Measurements from ENCODE around the gene ASTE1. TPM values are rescaled to one million over a fixed set of nuclear protein-coding genes. Genes with fewer than 3 reads are reported as not detected.
"Not testable (repeated sequence)": the region's sequence is repeated elsewhere in the genome, so short reads cannot be mapped to it uniquely, and the experiment has no call there.

ASTE1 gene
- total RNA-seq = 10 to 100 TPM; 12.8 TPM

- ChIA-PET CTCF (interaction anchor here (0.9 to 2.5 kb wide), 5 partner anchors 9 to 477 kb away, joined by 3 to 14 read pairs (median 4); partner anchors contain the start of genes ATP2C1 and NUDT16), POLR2A (interaction anchor here (0.7 to 5.7 kb wide), 17 partner anchors 10 to 1391 kb away, joined by 3 to 55 read pairs (median 6); partner anchors contain the start of genes ATP2C1, DNAJC13, NUDT16 and PIK3R4)
- Mint-ChIP-seq H3K27ac (peak within 1 kb of the TSS; percentile 87), H3K36me3 (ENCODE audit: low read depth) (peaks cover 29% of the 10 kb centered on the region), H3K9me3 (no peaks in the 10 kb centered on the region), H3K27me3 (no peaks in the 10 kb centered on the region), H3K4me1 (peaks cover 37% of the 10 kb centered on the region), H3K4me3 (peak within 1 kb of the TSS; percentile 90)
- peak; percentile 93 for DNase-seq
These were observed at the start of gene ASTE1, which contains the start of gene NEK11 for GRCh38 chr3:131026321-131027151. ASTE1 (minus strand) TSS chr3:131026825; CDS start chr3:131025306, 1,519 bp downstream. NEK11 (plus strand) TSS chr3:131026877; CDS start chr3:131029709, 2,832 bp downstream.

DNA sequence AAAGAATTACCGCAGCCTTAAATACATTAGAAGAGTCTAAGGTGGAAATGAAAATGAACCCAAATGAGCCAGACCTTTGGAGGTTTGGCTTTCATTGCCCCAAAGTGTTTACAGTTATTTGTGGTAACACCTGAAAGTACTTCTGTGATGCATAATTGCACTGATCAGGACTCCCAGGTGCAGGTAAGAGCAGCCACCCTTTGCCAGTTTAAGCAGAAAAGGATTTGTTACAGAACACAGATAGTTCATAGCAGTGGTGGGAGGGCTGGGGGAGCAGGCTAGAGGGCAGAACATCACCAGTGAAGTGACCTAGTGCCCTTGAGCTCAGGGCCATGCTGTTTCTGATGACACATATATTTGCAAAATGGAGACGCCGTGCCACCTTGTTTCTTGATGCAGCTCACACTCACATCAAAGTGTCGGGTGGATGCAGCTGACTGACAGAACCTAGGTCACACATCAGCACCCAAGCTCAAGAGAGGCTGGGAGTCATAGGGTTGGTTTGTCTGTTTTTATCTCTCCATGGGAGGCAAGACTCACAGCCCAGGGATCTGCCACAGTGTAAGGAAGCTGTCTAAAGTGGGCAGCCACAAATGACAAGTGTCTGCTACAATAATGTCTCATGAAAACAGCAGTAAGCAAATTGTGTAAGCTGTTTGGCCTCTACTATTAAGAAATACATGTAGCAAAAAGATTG is 49.2 kb upstream of the ASTE1 start:
- CTCF ChIA-PET = no interaction called here
- Mint-ChIP-seq H3K27me3 (no peaks in the 10 kb centered on the region), H3K27ac (no peak overlapping the region), H3K4me3 (no peak overlapping the region), H3K4me1 (peaks cover 6% of the 10 kb centered on the region), H3K9me3 (no peaks in the 10 kb centered on the region), H3K36me3 (ENCODE audit: low read depth) (no peaks in the 10 kb centered on the region)
- DNase-seq = no peak
- POLR2A ChIA-PET = no interaction called here

DNA sequence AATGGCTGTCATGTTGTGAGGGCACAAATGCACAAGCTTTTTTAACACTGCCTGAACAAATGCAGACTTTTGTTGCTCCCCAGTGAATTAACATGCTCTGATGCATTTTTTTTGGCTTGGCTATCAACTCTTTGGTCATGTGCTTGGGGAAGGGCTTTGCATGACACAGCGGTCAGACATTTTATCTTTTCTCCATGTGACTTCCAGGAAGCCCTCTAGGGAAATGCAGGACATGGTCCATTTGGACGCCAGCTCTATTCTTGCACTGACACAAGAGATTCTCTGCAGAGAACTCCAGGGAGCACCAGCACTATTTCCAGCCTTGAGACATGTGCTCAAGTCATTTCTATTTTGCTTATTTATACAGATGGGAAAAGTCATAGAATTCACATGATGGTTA is 46.2 kb upstream of the ASTE1 start:
- POLR2A ChIA-PET = no interaction called here
- Mint-ChIP-seq H3K27ac (no peak overlapping the region), H3K4me3 (no peak overlapping the region), H3K36me3 (ENCODE audit: low read depth) (no peaks in the 10 kb centered on the region), H3K9me3 (no peaks in the 10 kb centered on the region), H3K4me1 (peaks cover 10% of the 10 kb centered on the region), H3K27me3 (no peaks in the 10 kb centered on the region)
- CTCF ChIA-PET = no interaction called here
- no peak for DNase-seq

GRCh38 chr3:131072099-131072559 is 45.5 kb upstream of the ASTE1 start:
- Mint-ChIP-seq H3K27ac (no peak overlapping the region), H3K9me3 (no peaks in the 10 kb centered on the region), H3K4me3 (no peak overlapping the region), H3K36me3 (ENCODE audit: low read depth) (no peaks in the 10 kb centered on the region), H3K27me3 (no peaks in the 10 kb centered on the region), H3K4me1 (peaks cover 12% of the 10 kb centered on the region)
- ChIA-PET POLR2A (no interaction called here), CTCF (no interaction called here)
- DNase-seq = no peak

- no peak overlapping the region for H3K4me3 Mint-ChIP-seq
- H3K9me3 Mint-ChIP-seq = no peaks in the 10 kb centered on the region
- ChIA-PET POLR2A (no interaction called here), CTCF (interaction anchor here (0.9 kb wide), 1 partner anchor 16 kb away, joined by 3 read pairs; no protein-coding TSS in a partner anchor)
- no peaks in the 10 kb centered on the region for H3K27me3 Mint-ChIP-seq
- no peaks in the 10 kb centered on the region for H3K36me3 Mint-ChIP-seq (ENCODE audit: low read depth)
- peaks cover 19% of the 10 kb centered on the region for H3K4me1 Mint-ChIP-seq
- H3K27ac Mint-ChIP-seq = no peak overlapping the region
- no peak for DNase-seq
These were observed 41.4 kb upstream of the ASTE1 start for GRCh38 chr3:131067983-131068382.

DNA sequence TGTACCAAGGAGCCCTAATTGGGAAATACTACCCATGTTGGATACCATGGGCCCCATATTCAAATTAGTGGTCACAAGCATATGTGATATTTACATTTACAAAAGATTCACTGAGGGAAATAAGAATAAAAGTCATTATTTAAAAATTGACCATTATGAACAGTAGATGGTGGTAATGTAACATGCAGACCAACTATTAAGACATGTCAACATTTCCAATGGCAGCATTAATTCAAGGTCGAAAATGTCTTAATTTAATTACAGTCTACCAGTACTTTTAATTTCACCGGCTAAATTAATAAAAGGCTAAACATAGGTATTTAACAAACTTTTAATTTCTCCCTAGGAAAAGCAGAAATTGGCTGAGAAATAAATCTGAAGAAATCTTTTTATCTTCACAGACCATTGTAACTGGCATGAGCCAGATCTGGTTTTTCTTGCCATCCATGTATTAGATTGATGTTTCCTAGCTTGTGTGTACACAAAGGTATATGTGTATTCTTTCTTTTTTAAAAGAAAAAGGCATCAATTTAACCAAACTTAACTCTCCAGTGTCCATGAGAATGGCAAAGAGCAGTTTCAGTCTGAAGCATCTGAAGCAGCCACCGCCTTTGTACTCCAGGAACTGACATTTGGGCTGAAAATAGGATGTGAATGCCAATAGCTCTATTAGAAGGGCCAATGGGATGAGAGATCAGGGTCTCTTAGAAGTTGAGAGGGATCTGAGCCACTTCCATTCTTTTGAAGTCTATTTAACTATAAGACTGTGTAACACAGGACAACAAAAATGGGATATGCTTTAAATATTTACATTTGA is 26.6 kb upstream of the ASTE1 start:
- H3K9me3 Mint-ChIP-seq = no peaks in the 10 kb centered on the region
- no peak overlapping the region for H3K27ac Mint-ChIP-seq
- H3K4me3 Mint-ChIP-seq = no peak overlapping the region
- POLR2A ChIA-PET = no interaction called here
- CTCF ChIA-PET = interaction anchor here (1.1 kb wide), 1 partner anchor 15 kb away, joined by 3 read pairs; no protein-coding TSS in a partner anchor
- no peaks in the 10 kb centered on the region for H3K4me1 Mint-ChIP-seq
- H3K36me3 Mint-ChIP-seq (ENCODE audit: low read depth) = no peaks in the 10 kb centered on the region
- no peaks in the 10 kb centered on the region for H3K27me3 Mint-ChIP-seq
- DNase-seq = no peak

DNA sequence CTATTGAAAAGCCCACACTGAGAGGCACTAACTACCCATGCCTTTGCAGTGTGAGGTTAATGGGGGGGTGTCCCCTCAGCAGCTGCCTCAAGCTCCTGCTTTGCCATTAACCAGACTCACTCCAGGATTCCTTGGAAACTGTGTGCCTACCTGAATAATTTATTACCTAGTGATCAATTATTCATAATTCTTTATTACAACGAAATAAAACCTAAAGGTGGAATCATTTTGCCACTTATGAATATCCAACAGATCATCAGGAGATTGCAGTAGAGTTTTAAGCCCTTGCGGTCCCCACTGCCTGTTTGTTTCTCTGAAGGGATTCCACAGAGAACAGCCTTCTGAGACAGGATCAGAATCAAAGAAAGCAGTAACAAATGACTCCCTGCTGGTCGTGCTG is 23.4 kb upstream of the ASTE1 start:
- CTCF ChIA-PET = no interaction called here

DNA sequence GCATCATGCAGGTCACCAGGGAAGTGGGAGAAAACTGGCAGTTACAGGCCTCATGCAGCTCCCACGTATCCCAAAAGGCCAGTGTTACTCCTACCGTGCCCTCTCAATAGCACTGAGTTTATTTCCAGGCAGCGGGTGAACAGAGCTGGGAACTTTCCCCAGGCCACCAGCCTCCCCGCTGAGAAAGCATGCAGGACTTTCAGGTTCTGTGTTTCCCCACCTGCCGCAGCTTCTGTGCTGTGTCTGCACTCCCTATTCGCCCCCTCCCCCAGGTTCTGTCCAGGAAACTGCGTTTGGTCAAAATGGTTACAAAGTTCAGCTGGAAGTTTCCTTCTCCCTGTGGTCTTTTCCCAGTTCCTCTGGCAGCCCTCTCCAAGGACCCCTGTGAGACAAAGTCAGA is 21.4 kb upstream of the ASTE1 start:
- no peak overlapping the region for H3K4me3 Mint-ChIP-seq
- H3K27me3 Mint-ChIP-seq = peaks cover 15% of the 10 kb centered on the region
- H3K27ac Mint-ChIP-seq = no peak overlapping the region
- no peak for DNase-seq
- ChIA-PET CTCF (interaction anchor here (1.0 to 1.7 kb wide), 2 partner anchors 15 to 331 kb away, joined by 3 to 8 read pairs; no protein-coding TSS in a partner anchor), POLR2A (no interaction called here)
- peaks cover 18% of the 10 kb centered on the region for H3K36me3 Mint-ChIP-seq (ENCODE audit: low read depth)
- H3K9me3 Mint-ChIP-seq = peaks cover 21% of the 10 kb centered on the region
- H3K4me1 Mint-ChIP-seq = peaks cover 14% of the 10 kb centered on the region

More for the DNA sequence above, 23.4 kb upstream of the ASTE1 start:
- POLR2A ChIA-PET = no interaction called here
- no peak for DNase-seq
- H3K4me1 Mint-ChIP-seq = peaks cover 9% of the 10 kb centered on the region
- H3K27me3 Mint-ChIP-seq = peaks cover 6% of the 10 kb centered on the region
- H3K36me3 Mint-ChIP-seq (ENCODE audit: low read depth) = peaks cover under 1% of the 10 kb centered on the region
- no peak overlapping the region for H3K27ac Mint-ChIP-seq
- H3K4me3 Mint-ChIP-seq = no peak overlapping the region
- peaks cover 5% of the 10 kb centered on the region for H3K9me3 Mint-ChIP-seq

DNA sequence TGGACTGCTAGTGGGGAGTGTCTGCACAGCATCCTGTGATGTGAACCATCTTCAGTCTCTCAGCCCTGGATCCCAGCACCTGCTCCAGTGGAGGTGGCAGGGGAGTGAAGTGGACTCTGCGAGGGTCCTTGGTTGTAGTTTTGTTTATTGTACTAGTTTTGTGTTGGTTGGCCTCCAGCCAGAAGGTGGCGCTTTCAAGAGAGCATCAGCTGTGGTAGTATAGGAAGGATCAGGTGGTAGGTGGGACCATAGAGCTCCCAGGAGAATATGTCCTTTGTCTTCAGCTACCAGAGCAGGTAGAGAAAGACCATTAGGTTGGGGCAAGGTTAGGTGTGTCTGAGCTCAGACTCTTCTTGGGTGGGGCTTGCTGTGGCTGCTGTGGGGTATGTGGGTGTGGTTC is 21.0 kb upstream of the ASTE1 start:
- peaks cover 22% of the 10 kb centered on the region for H3K36me3 Mint-ChIP-seq (ENCODE audit: low read depth)

GRCh38 chr3:131042271-131042985 is 15.8 kb upstream of the ASTE1 start:
- CTCF ChIA-PET = interaction anchor here (1.1 to 1.8 kb wide), 3 partner anchors 10 to 448 kb away, joined by 3 to 13 read pairs (median 9); no protein-coding TSS in a partner anchor
- Mint-ChIP-seq H3K27me3 (peaks cover 15% of the 10 kb centered on the region), H3K27ac (peak overlapping the region; percentile 61), H3K36me3 (ENCODE audit: low read depth) (peaks cover 27% of the 10 kb centered on the region), H3K4me1 (peaks cover 44% of the 10 kb centered on the region), H3K9me3 (peaks cover 19% of the 10 kb centered on the region)
- DNase-seq = peak; percentile 66
- POLR2A ChIA-PET = interaction anchor here (1.6 to 8.8 kb wide), 2 partner anchors 16 to 149 kb away, joined by 9 to 55 read pairs; partner anchors contain the start of genes ASTE1, ATP2C1 and NEK11
- H3K4me3 Mint-ChIP-seq = not testable (repeated sequence)

More for the DNA sequence above, 21.0 kb upstream of the ASTE1 start:
- peaks cover 21% of the 10 kb centered on the region for H3K9me3 Mint-ChIP-seq
- ChIA-PET POLR2A (no interaction called here), CTCF (interaction anchor here (1.0 to 1.7 kb wide), 2 partner anchors 15 to 332 kb away, joined by 3 to 8 read pairs; no protein-coding TSS in a partner anchor)
- peaks cover 18% of the 10 kb centered on the region for H3K4me1 Mint-ChIP-seq
- no peak overlapping the region for H3K4me3 Mint-ChIP-seq
- no peak overlapping the region for H3K27ac Mint-ChIP-seq
- DNase-seq = no peak
- H3K27me3 Mint-ChIP-seq = peaks cover 15% of the 10 kb centered on the region

DNA sequence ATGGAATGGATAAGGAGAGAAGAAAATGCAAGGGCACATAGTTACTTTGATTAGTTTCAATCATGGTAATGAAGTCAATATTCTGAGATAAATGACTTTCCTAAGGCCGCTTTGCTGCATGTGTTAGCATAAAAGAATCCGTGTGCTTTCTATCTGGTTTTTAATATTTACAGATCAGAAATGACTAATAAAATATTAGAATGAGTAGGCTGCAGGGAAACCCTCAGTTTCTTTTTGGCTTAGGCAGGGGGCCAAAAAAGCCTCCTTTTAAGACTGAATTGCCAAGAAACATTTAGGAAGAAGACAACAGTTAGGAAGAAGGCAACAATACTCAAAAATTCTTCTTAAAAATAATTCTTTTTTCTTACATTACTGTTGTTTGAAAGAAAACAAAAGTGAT is 11.7 kb upstream of the ASTE1 start:
- Mint-ChIP-seq H3K36me3 (ENCODE audit: low read depth) (peaks cover 12% of the 10 kb centered on the region), H3K27me3 (no peaks in the 10 kb centered on the region), H3K9me3 (peaks cover 2% of the 10 kb centered on the region), H3K27ac (no peak overlapping the region), H3K4me1 (peaks cover 38% of the 10 kb centered on the region), H3K4me3 (no peak overlapping the region)
- DNase-seq = no peak
- ChIA-PET POLR2A (interaction anchor here (8.8 kb wide), 1 partner anchor 12 kb away, joined by 55 read pairs; the partner anchor contains the start of genes ASTE1 and NEK11), CTCF (interaction anchor here (1.4 kb wide), 1 partner anchor 757 kb away, joined by 3 read pairs; no protein-coding TSS in a partner anchor)
